Left colon (tissue), 2 donors: ENCODE data around the gene CMIP. TPM values are rescaled to one million over a fixed set of nuclear protein-coding genes. Genes with fewer than 3 reads are reported as not detected.

Experiments used
- ATAC-seq: fragments of 200-7000 bp; cut with Tn5 transposase; one replicate; pipeline ENCODE4 v1.9.1; 2020; ENCODE audit warnings: mild to moderate bottlenecking, moderate library complexity
- DNase-seq, 2 donors: peaks; one replicate each; pipeline ENCODE4 v3.0.0-alpha.2; 2020
- intact Hi-C, 2 donors: fragments of 100-400 bp; cut with DNase I in 1 of 2; cut with micrococcal nuclease in 1 of 2; formaldehyde crosslinking; loops; one replicate each; pipeline versions ENCODE4 v1.11.2 to v1.14.0; 2022; cut with DNase I, micrococcal nuclease
- total RNA-seq, 2 donors: library from RNA; stranded (reverse); fragmentation: NEBNext Ultra II Directional; extraction: Animal tissue kit (Norgen Biotek cat#: 25700); gene quantifications; one replicate each; pipeline ENCODE4 v1.2.1, GENCODE V29; 2021
- donor health status: DM: no; HTN: no; CAD: no.
- donor health status: DM: yes; HTN: yes; CAD: no.

Gene CMIP
- total RNA-seq, 2 donors from 2014 or later: 81.8 to 84.5 TPM

DNA sequence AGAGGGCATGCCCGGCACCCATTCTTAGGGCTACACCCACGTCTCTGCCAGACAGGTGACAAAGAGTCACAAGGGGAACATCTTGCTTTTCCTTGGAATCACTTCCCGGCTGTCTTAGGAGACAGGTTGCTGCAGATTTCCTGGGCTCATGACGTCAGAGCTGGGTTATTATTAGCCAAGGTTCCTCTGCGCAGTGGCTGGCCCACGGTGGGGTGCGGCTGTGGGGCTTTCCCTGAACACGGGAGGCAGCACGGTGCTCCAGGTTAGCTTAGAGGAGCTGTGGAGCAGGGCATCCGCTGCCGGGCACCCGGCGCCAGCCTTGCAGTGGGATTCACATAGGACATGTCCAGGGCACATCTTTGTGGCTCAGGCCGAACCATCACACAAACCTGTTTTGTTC is 216.5 kb downstream of the CMIP start:
- ATAC-seq (no peak), DNase-seq (no peak)
- intact Hi-C loops: no loop called here

DNA sequence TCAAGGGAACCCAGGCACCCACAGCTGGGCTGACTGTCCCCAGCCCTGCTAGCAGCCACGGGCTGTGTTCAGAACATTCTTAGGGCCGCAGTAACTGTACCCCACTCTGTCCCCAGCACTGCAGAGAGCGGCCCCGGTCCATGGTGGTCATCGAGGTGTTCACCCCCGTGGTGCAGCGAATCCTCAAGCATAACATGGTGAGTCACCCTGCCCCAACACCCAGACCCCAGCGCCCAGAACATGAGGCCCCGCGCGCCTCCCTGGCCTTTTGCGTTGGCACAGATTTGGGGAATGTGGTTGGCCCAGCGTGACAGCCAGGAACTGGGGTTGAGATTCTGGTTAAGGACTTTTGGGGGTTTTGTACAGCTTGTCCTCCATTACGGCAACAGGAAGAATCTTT is 219.5 kb downstream of the CMIP start:
- DNase-seq: no peak
- ATAC-seq: no peak
- intact Hi-C loops: no loop called here

DNA sequence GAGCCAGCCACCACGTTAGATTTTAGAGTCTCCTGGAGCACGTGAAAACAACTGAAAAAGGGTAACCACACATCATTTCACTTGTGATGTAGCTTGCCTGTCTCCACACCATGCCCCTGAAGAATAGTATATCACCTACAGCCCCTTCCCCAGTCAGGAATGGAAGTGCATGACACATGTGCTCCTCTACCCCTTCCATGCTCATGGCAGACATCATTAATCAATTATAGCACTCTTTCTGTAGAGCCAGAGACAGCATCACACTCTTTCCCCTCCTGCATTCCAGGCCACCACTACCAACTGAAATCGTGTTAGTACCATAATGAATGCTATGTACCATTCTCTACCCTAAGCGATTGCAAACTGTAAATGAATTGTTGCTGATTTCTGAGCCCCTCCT is 221.0 kb downstream of the CMIP start:
- DNase-seq (no peak), ATAC-seq (no peak)
- intact Hi-C loops: no loop called here

DNA sequence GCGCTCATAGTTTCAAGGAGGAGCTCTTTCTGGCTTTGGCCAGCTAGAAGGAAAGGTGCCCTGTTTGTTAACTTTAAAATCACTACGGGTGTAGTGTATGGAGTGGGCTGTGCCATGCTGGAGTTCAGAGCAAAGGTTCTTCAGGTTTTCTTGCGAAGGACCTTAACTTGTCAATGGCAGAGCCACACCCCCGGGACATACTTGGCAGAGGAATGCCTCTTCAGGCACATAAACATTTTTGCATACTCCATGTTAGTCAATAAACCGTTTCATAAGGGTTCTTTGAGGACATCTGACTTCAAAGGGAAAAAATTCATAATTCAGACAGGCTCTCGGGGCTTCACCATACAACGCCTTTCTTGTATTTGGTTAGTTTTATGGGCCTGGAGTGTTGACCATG is 221.5 kb downstream of the CMIP start:
- ATAC-seq (no peak), DNase-seq (no peak)
- intact Hi-C loops: no loop called here

DNA sequence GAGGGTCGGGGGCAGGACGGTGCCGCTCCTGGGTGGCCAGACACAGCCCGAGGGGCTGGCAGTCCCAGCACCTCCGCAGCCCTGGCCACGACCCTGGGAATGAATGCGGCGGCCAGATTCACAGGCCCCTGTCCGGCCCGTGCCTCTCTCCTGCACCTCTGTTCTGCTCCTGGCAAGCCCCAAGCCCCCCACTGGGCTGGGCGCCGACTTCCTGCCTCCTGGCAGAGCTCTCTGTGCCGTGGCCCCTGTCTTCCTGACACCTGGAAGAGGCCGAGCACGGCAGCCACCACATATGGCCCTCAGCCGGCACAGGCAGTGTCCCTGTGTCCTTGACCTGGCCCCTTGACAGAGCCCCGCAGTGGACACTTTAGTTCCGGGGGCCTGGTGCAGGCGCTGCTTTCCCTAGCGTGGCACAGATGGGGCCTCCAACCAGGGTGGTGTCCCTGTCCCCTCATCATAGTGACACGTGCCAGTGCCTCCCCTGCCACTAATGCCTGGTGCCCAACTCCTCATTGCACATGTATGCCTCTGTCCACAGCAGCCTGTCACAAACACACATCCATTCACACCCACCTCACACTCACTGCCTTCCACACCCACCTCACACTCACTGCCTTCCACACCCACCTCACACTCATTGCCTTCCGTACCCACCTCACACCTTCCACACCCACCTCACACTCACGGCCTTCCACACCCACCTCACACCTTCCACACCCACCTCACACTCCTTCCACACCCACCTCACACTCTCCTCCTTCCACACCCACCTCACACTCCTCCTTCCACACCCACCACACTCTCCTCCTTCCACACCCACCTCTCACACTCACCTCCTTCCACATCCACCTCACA is 223.9 kb downstream of the CMIP start:
- peak; percentile 11 for ATAC-seq

GRCh38 chr16:81669473-81670350 is 225.1 kb downstream of the CMIP start:
- ATAC-seq (no peak), DNase-seq (no peak)
- intact Hi-C loops: no loop called here

More for the DNA sequence above, 223.9 kb downstream of the CMIP start:
- DNase-seq: no peak
- intact Hi-C loops: no loop called here

DNA sequence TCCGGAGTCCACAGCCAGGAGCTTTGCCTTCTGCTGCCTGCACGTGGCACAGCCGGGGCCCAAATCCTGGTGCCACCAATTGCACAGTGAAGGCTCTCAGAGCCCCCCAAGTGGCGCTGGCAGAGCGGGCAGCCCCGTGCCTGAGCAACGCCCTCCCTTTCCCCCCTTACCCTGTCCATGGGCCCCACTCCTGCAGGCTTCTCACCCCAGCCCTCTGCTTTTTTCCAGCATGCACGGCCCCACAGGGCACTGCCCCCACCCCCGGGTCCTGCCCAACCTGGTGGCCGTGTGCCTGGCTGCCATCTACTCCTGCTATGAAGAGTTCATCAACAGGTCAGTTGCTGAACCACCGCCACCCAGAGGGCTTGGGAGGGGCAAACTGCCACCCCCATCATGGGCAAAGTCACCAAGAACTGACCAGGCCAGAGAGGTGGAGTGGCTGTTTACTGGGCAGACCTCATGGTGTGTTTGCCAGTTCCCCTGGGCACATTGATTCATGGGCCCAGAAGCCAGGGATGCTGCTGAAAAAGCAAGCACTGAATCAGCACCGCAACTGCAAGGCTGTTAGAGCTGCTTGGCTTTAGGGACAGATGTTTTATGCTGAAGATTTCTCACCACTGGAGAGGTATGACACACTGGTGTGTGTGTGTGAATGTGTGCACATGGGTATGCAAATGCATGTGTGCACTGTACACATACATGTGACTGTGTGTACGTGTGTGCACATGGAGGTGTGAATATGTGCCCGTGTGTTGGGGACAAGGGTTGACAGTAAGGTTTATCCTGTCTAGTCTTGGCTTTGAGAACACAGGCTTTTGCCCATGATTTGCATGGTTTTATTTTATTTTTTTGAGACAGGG is 227.4 kb downstream of the CMIP start:
- DNase-seq (no peak), ATAC-seq (no peak)
- intact Hi-C loops: no loop called here

GRCh38 chr16:81673432-81673831 is 228.8 kb downstream of the CMIP start:
- ATAC-seq (no peak), DNase-seq (no peak)
- intact Hi-C loops: no loop called here

DNA sequence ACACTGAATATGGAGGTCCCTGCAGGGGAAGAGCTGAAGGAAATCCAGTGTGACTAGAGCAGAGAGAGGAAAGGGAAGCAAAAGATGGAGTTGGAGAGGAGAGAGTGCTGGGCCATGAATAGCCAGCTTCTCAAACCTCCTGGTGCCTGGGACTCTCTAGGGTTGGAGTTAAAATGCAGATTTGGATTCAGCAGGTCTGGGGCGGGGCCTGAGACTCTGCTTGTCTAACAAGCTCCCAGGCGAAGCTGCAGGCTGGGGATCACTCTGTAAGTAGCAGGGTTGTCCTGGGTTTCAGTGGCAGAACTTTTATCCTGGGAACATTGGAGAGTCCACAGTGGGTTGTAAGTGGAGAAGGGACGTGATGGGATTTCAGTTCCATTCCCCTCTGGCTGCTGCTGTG is 231.1 kb downstream of the CMIP start:
- intact Hi-C loops: no loop called here
- DNase-seq (no peak), ATAC-seq (no peak)

DNA sequence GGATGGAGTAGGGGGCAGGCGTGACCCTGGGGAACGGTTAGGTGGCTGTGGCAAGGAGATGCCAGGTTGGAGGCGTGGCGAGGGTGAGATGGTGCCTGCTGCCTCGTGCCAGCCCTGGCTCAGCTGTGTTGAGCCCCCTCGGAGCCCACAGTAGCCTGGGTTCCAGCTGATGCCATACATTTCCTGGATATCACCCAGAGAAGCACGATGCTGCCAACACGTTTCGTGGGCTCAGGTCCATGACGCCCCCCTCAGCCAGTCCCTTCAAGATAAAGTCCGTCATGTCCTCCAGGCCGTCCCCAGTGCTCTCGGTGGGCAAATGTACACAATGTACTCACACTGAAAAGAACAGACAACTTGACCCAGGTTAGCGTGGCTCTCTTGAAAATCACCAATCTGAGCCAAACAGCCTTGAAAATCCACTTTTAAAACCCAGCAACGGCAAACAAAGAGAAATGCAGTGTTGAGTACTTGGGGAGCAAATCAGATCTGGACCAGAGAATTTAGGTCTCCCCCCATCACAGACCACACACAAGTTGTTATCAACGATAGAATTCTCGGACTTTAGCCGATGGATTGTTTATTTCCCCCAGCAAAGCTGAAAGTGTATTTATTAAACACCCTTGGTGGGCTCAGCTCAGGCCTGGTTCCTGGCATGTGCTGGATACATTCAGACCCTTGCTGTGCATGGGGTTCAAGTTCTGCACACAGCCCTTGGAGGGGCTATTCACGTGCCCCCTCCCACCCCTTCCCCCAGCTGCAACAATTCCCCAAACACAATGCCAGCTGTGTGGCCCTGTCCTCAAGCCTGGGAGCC is 231.7 kb downstream of the CMIP start:
- DNase-seq: no peak
- intact Hi-C loops: no loop called here
- ATAC-seq: no peak

DNA sequence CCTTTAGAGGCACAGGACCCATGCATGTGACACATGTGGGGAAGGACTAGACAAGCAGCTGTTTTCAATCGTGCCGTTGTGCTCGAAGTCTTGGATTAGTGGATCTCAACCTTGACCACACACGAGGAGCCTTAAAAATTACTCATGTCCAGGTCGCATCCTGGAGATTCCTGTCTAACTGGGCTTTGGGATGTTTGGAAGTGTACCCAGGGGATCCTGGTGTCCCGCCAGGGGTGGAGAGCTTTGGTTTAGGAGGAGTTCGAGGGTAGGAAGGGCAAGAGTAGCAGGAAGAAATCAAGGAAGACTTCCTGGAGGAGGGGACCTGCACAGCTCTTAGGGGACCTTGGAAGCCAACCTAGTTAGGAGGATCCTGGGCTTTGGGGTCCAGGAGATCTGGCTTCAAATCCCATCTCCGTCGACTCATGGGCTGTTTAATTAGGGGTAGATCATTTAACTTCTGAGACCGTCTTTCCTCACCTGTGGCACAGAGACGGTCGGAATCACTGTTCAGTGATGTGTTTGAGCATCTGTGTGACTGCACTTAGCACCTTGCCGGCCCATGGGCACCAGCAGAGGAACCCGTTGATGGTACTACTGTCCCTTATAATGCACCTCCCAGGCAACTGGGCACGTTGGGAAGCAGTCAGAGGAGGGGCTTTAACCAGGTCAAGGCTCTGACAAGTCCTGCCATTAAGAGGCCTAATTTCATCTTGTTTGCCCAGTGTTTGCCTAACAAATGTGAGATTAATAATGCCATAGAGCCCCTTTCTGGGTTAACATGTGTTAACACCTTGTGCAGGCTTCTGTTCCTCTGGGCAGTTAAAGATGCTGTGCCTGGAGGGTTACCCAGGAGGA is 232.5 kb downstream of the CMIP start:
- intact Hi-C loops: no loop called here
- no peak for ATAC-seq
- DNase-seq: no peak

DNA sequence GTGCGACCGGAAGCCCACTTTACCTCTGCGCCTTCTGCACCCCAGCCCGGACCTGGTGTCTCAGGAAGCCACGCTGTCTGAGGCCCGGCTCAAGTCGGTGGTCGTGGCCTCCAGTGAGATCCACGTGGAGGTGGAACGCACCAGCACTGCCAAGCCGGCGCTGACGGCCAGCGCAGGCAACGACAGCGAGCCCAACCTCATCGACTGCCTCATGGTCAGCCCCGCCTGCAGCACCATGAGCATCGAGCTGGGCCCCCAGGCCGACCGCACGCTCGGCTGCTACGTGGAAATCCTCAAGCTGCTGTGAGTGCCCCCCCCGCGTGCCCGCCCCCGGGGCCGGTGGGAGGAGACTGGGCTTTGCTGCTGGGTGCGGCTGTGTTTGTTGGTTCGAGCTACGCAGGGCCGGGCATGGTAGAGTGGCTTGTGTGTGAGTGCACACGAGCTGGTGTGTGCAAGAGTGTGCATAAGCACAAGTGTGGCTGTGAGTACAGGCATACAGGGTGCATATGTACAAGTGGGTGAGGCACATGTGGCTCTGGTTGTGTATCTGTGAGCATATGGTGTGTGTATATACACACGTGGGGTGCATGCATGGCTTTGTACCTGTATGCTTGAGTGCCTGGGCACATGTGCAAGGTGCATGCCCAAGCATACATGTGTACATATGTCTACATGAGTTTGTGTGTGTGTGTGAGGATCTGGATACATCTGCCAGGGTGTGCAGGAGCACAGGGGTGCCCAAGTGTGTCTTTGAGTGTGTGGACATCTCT is 233.9 kb downstream of the CMIP start:
- DNase-seq: no peak
- ATAC-seq: peak; percentile 18
- intact Hi-C loops: no loop called here

DNA sequence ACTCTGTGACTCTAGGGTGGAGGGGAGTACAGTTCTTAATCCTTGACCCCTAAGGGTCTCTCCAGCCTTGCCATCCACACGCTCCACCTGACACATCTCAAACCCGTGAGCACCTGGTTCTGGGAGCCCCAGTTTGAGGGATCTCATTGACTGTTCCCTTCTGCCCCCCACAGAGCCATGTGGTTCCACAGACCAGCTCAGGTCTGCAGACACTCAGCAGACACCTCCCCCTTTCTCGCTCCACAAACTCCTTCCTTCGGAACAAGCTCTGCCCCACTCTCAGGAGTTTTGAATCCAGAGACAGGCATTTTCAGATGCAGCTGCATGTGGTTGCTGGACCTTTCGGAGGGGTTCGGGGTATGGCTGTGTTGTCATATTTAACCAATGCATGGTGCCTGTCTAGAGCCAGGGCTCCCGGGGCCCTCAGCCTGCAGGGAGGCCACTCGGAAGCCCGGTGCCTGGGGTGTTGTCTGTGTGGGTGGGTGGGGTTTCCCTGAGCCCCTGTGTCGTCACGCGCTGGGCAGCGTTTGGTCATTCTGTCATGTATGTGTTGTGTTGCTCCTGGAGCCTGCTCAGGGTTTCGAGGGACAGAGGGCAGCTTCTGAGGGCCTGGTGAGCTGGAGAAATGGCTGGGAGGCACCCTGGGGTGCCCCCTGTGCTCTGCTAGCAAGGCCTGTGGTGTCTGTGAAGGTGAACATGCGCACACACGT is 235.3 kb downstream of the CMIP start:
- no peak for DNase-seq
- no peak for ATAC-seq
- intact Hi-C loops: no loop called here

GRCh38 chr16:81680444-81681275 is 236.1 kb downstream of the CMIP start:
- ATAC-seq (no peak), DNase-seq (no peak)
- intact Hi-C loops: no loop called here

DNA sequence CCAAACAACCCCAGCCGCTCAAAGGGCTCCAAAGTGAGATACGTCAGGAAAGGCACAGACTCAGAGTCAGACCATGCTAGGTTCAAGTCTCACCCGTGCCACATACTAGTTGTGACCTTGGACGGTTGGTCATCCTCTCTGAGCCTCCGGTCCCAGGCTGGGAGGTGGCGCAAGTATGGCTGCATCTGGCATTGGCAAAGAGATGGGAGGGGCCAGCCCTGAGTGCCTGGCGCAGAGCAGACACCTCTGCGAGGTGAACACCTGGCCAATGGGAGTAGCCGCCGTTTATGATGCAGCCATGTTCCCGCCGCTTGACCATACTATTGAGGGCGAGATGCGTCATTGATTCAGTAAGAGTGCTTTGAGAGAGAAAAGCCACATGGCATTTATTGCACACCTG is 236.7 kb downstream of the CMIP start:
- intact Hi-C loops: no loop called here
- DNase-seq (no peak), ATAC-seq (no peak)
